ENCODE measurements around the gene MAPK14. TPM values are rescaled to one million over a fixed set of nuclear protein-coding genes. Genes with fewer than 3 reads are reported as not detected.

MAPK14 gene
- total and polyA plus RNA-seq, 9 of the 15 experiments (the other 6 are each of a cell fraction or from before 2014, with no cell fraction given): 8.8 to 62.7 (median 35.5) TPM

DNA sequence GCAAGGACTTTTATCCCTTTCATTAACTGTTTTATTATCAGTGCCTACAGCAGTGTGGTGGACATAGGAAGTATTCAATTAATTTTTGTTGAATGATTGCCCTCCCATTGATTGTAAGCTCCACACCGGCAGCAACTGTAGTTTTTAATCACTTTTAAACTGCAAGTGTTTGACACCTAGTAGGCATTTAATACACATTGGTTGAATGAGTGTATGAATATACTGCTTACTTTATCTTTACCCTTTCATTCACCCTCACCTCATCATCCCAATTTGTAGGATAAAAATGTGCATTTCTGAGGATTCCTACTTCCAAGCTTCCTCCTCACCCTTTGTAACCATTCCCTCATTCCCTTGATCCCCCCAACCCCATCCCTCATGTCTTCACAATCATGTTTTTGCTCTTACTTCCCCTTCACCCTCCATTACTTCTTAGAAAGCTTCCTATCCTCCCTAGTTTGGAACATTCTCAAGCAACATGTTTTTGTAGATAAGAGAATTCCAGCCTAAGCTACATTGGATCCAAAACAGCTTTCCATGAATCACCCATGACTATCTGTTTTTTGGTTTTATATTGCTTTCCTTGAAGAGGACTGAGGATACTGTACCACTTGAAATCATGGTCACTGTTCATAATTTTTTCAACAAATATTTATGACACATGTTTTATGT is 2.2 kb upstream of the MAPK14 start:
- CTCF ChIA-PET (ENCODE audit: low intra/inter-chr PET ratio): interaction anchor here (0.6 kb wide), 1 partner anchor 92 kb away, joined by 5 read pairs; no protein-coding TSS in a partner anchor
- Histone ChIP-seq H3K36me3 (ENCODE audit: control insufficient read depth, insufficient read depth, low read length) (no peaks in the 10 kb centered on the region), H3K27ac (ENCODE audit: extremely low read depth, low read depth, low read length) (peak overlapping the region; percentile 61), H4K20me1 (replicated peaks; ENCODE audit: control insufficient read depth, insufficient read depth, low read length) (0 out of 2 replicates have a peak, but pooled peaks cover 8% of the 10 kb centered on the region), H2AFZ (ENCODE audit: low read depth, low read length) (peak overlapping the region; percentile 81), H3K9me1 (ENCODE audit: control insufficient read depth, insufficient read depth, low read length) (no peaks in the 10 kb centered on the region), H3K9me3 (replicated peaks; ENCODE audit: control insufficient read depth, insufficient read depth, low read depth, low read length) (no peaks in the 10 kb centered on the region), H3K4me1 (replicated peaks in 1 of 2; ENCODE audit: control insufficient read depth in 2 of 2, insufficient read depth in 2 of 2, low read length in 2 of 2) (peaks cover 22 to 37% of the 10 kb centered on the region in 2 experiments), H3K4me3 (no peak overlapping the region), H3K79me2 (ENCODE audit: control insufficient read depth, insufficient read depth, low read length) (peaks cover 28% of the 10 kb centered on the region), H3K4me2 (ENCODE audit: insufficient read depth, low read length) (peak overlapping the region; percentile 63), H3K9ac (ENCODE audit: insufficient read depth in 1 of 2, low read depth in 2 of 2, low read length in 2 of 2) (peak overlapping the region in 1 of 2 experiments; percentile 15; a peak in 1 of 4 replicates), H3K27me3 (ENCODE audit: control insufficient read depth in 2 of 2, insufficient read depth in 2 of 2, low read length in 2 of 2) (no peaks in the 10 kb centered on the region)
- POLR2A ChIA-PET: interaction anchor here (0.6 to 5.4 kb wide), 5 partner anchors 13 to 191 kb away, joined by 3 to 37 read pairs (median 3); no protein-coding TSS in a partner anchor
- intact Hi-C loops (cut with micrococcal nuclease) (loop anchor here (5.0 kb wide), 1 partner anchor 52 kb away; no protein-coding TSS in a partner anchor), in situ Hi-C loops (cut with MboI) (loop anchor here (5.0 kb wide), 1 partner anchor 72 kb away; no protein-coding TSS in a partner anchor)
- DNase-seq (ENCODE audit: extremely low read depth in 1 of 4, low spot score in 3 of 4): peak; percentile 51 to 67 (median 60)
- 13% methylated on average over 1 of the region's 1 CpG for WGBS (ENCODE audit: insufficient coverage, low coverage, missing lambda C conversion rate)
- no peak for ATAC-seq
- peak; percentile 52 for FAIRE-seq
- no TSS peak for BruUV-seq (replicated peaks)
- TF ChIP-seq EGR1 (conservative IDR thresholded peaks at IDR 0.05) (no peak), ARID2 (IDR thresholded peaks at IDR 0.05) (no peak), FOXM1 (IDR thresholded peaks at IDR 0.05; ENCODE audit: low read depth) (peak; percentile 72; the same call in 1 of the 2 replicates), FOXM1 (CRISPR knock-in tag; IDR thresholded peaks at IDR 0.05; ENCODE audit: low read depth) (no peak), SUPT5H (IDR thresholded peaks at IDR 0.05) (no peak), FOXA1 (IDR thresholded peaks at IDR 0.05; ENCODE audit: borderline replicate concordance) (no peak), RNF219 (CRISPR knock-in tag; IDR thresholded peaks at IDR 0.05) (no peak), GATAD2A (IDR thresholded peaks at IDR 0.05) (peak; percentile 90), DDX20 (tag; IDR thresholded peaks at IDR 0.05; ENCODE audit: low read depth) (no peak), TCFL5 (CRISPR knock-in tag; conservative IDR thresholded peaks at IDR 0.05) (no peak), ZC3H8 (IDR thresholded peaks at IDR 0.05) (no peak), SAFB (IDR thresholded peaks at IDR 0.05; ENCODE audit: borderline replicate concordance, low read depth, low read length) (no peak), JUN (IDR thresholded peaks at IDR 0.05; ENCODE audit: borderline replicate concordance, low read depth, low read length) (no peak), JUN (CRISPR knock-in tag; IDR thresholded peaks at IDR 0.05; ENCODE audit: borderline replicate concordance) (no peak), GATA2 (CRISPR knock-in tag; IDR thresholded peaks at IDR 0.05) (peak; percentile 44), NFE2L1 (tag; IDR thresholded peaks at IDR 0.05; ENCODE audit: borderline replicate concordance, low read depth) (no peak), BACH1 (tag; IDR thresholded peaks at IDR 0.05) (no peak), ESRRB (CRISPR knock-in tag; IDR thresholded peaks at IDR 0.05; ENCODE audit: borderline replicate concordance) (no peak), ZNF280A (IDR thresholded peaks at IDR 0.05; ENCODE audit: low read depth, partially characterized antibody) (no peak), SMAD3 (CRISPR knock-in tag; conservative IDR thresholded peaks at IDR 0.05) (0 out of 2 replicates have a peak, but pooled peaks have one; percentile 47)
